SK-N-MC (cell line): ENCODE data around the gene C16orf87.

ENCODE experiments used
- EZH2 ChIP-seq: fragments of 200-600 bp; sonication (generic); IDR thresholded peaks from one replicate; pipeline ENCODE4 v1.6.1; 2017; ENCODE audit warnings: antibody characterized with exemption
- FOXP2 ChIP-seq: optimal IDR thresholded peaks from 2 replicates; pipeline ENCODE3; 2011; ENCODE audit warnings: mild to moderate bottlenecking, moderate library complexity; ENCODE audit not compliant: insufficient read depth; ENCODE audit errors: extremely low read length, control extremely low read depth
- POLR2AphosphoS5 ChIP-seq: IDR thresholded peaks from 2 replicates; pipeline ENCODE4 v1.6.1; 2012; ENCODE audit warnings: mild to moderate bottlenecking, low read depth, low read length, borderline replicate concordance

DNA sequence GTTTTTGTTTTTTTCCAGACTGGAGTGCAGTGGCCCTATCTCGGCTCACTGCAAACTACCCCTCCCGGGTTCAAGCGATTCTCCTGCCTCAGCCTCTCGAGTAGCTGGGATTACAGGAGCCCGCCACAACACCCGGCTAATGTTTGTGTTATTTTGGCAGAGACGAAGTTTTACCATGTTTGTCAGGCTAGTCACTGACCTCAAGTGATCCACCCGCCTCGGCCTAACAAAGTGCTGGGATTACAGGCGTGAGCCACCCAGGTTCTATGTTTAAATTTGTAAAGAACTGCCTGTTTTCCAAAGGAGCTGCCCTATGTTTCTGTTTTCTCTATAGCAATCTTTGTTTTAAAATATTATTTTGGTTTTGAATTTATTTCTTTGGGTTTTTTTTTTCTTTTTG is 13.8 kb upstream of the C16orf87 start:
- TF ChIP-seq POLR2AphosphoS5 (no peak), EZH2 (no peak), FOXP2 (no peak)
